Stomach (tissue), 4 donors: Measurements from ENCODE around the gene GPRC5C.

Experiments used
- EP300 ChIP-seq: sonication (generic); formaldehyde crosslinking; IDR thresholded peaks from one replicate; pipeline ENCODE4 v1.6.1; 2017; ENCODE audit warnings: antibody characterized with exemption
- POLR2A ChIP-seq, 4 donors: fragments of 450-650 bp; IDR thresholded peaks; one replicate each; pipeline ENCODE4 v1.6.1; 2016; ENCODE audit warnings: antibody characterized with exemption in 4 of 4, control low read depth in 2 of 4, mild to moderate bottlenecking in 1 of 4, moderate library complexity in 1 of 4
- POLR2AphosphoS5 ChIP-seq, 3 donors: sonication (generic); formaldehyde crosslinking; IDR thresholded peaks; one replicate each; pipeline ENCODE4 v1.6.1; 2016; ENCODE audit warnings: antibody characterized with exemption in 3 of 3
- TF ChIP-seq, protein P1 (sequence below), 7 experiments: fragments of 450-650 bp in 4 of 7; fragments of 200-600 bp in 3 of 7; sonication (generic) in 3 of 7; IDR thresholded peaks; one replicate each; pipeline ENCODE4 v1.5.1; 2016 to 2019; ENCODE audit warnings: antibody characterized with exemption in 7 of 7, control low read depth in 2 of 7, mild to moderate bottlenecking in 1 of 7

DNA sequence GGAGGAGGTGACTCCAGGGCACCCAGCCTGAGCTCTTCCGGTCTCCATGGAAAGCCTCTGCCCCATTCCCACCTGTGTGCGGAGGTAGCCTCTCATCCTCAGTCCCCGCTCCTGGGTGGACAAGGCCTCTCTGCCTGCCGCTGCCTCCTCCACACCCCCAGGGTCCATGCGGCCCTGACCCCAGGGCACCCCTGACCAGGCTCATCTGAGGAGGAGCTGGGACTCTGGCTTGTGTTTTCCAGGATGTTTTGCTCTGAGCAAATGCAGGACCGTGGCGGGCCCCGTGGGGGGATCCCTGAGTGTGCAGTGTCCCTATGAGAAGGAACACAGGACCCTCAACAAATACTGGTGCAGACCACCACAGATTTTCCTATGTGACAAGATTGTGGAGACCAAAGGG is 41.4 kb downstream of the GPRC5C start:
- TF ChIP-seq, protein P1, sequence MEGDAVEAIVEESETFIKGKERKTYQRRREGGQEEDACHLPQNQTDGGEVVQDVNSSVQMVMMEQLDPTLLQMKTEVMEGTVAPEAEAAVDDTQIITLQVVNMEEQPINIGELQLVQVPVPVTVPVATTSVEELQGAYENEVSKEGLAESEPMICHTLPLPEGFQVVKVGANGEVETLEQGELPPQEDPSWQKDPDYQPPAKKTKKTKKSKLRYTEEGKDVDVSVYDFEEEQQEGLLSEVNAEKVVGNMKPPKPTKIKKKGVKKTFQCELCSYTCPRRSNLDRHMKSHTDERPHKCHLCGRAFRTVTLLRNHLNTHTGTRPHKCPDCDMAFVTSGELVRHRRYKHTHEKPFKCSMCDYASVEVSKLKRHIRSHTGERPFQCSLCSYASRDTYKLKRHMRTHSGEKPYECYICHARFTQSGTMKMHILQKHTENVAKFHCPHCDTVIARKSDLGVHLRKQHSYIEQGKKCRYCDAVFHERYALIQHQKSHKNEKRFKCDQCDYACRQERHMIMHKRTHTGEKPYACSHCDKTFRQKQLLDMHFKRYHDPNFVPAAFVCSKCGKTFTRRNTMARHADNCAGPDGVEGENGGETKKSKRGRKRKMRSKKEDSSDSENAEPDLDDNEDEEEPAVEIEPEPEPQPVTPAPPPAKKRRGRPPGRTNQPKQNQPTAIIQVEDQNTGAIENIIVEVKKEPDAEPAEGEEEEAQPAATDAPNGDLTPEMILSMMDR (IDR thresholded peaks at IDR 0.05): no peak
- TF ChIP-seq EP300 (no peak), POLR2A (IDR thresholded peaks at IDR 0.05) (no peak), POLR2AphosphoS5 (IDR thresholded peaks at IDR 0.05) (no peak)
